NCI-H1436 treated with DMSO at 0.1 percent for 48 hours (cell line): ENCODE results near the gene CSTB.

ENCODE experiments used
- DNase-seq: peaks from one replicate; lab custom pipeline; 2025; lab: John Stamatoyannopoulos, UW

CSTB gene

GRCh38 chr21:43749651-43750262 lies 26.4 kb downstream of the CSTB start:
- no peak for DNase-seq

GRCh38 chr21:43748622-43749021 lies 27.5 kb downstream of the CSTB start:
- no peak for DNase-seq

GRCh38 chr21:43745772-43746517 lies 30.2 kb downstream of the CSTB start:
- DNase-seq, result no peak

GRCh38 chr21:43744725-43745124 lies 31.4 kb downstream of the CSTB start:
- no peak for DNase-seq

GRCh38 chr21:43743947-43744346 lies 32.2 kb downstream of the CSTB start:
- no peak for DNase-seq

GRCh38 chr21:43741423-43742096 lies 34.5 kb downstream of the CSTB start:
- no peak for DNase-seq

GRCh38 chr21:43740497-43741156 lies 35.5 kb downstream of the CSTB start:
- no peak for DNase-seq

- DNase-seq, result no peak
These were observed 36.3 kb downstream of the CSTB start for GRCh38 chr21:43739621-43740435.

- no peak for DNase-seq
These were observed 38.8 kb downstream of the CSTB start for GRCh38 chr21:43737158-43737950.

- no peak for DNase-seq
These were observed 39.8 kb downstream of the CSTB start for GRCh38 chr21:43736224-43736883.

GRCh38 chr21:43735236-43736091 lies 40.6 kb downstream of the CSTB start:
- no peak for DNase-seq

GRCh38 chr21:43734928-43735229 lies 41.2 kb downstream of the CSTB start:
- DNase-seq, result no peak

GRCh38 chr21:43734131-43734927 lies 41.8 kb downstream of the CSTB start:
- no peak for DNase-seq

- DNase-seq, result no peak
These were observed 42.5 kb downstream of the CSTB start for GRCh38 chr21:43733529-43734071.

- no peak for DNase-seq
These were observed 43.0 kb downstream of the CSTB start for GRCh38 chr21:43733060-43733459.

- DNase-seq, result no peak
These were observed 44.0 kb downstream of the CSTB start for GRCh38 chr21:43731891-43732711.

GRCh38 chr21:43731476-43731875 lies 44.6 kb downstream of the CSTB start:
- no peak for DNase-seq
